ENCODE data around the gene GPR156.

DNA sequence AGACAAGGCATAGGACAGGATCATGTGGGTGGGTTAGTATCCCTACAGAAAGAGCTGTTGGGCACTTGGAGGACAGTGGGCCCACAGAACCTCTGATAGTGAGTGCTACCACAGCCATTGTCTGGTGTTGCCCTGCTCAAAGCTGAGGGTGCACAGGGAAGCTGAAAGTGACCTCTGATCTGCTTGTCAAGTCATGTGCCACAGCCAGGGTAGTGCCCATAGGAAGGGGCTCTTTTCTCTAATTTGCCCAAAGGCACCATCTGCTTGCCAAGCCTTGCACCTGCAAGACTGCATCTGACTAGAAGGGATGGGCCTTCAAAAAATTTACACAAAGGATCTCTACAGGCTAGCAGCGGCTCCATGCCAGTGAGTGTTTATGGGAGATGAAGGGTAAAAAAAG lies 103.4 kb downstream of the GPR156 start:
- TF ChIP-seq CTCF (IDR thresholded peaks at IDR 0.05) (no peak), POLR2A (IDR thresholded peaks at IDR 0.05) (no peak), POLR2AphosphoS5 (IDR thresholded peaks at IDR 0.05) (no peak)
